Activated CD4-positive, alpha-beta memory T cell treated with anti-CD3 and anti-CD28 coated beads, Interleukin-2, amount 10 ng/mL, durations not matched to agents 7 days and 5 days (primary cell): ENCODE results near the gene CDH24. TPM values are rescaled to one million over a fixed set of nuclear protein-coding genes. Genes with fewer than 3 reads are reported as not detected.
A peak's percentile ranks its signal among the peaks of the same experiment; 100 is the strongest.

Source experiments
- CTCF ChIA-PET: fragments of 350-600 bp; sonication (Branson Sonifier 250); formaldehyde crosslinking; loops from one replicate; lab custom pipeline; 2021; ENCODE audit warnings: antibody characterized with exemption, inconsistent platforms; lab: Charles Lee
- POLR2A ChIA-PET: fragments of 350-600 bp; sonication (Branson Sonifier 250); formaldehyde crosslinking; loops from one replicate; lab custom pipeline; 2021; ENCODE audit warnings: antibody characterized with exemption; lab: Charles Lee
- DNase-seq: peaks from one replicate; pipeline ENCODE4 v3.0.0-alpha.2; 2020
- H3K27ac Mint-ChIP-seq: one replicate; pipeline ENCODE4 v1.8.0; 2021; ENCODE audit warnings: mild to moderate bottlenecking, mixed read lengths
- H3K27me3 Mint-ChIP-seq: one replicate; pipeline ENCODE4 v1.8.0; 2021; ENCODE audit warnings: mixed read lengths
- H3K36me3 Mint-ChIP-seq: one replicate; pipeline ENCODE4 v1.8.0; 2021; ENCODE audit warnings: low read depth, mixed read lengths
- H3K4me1 Mint-ChIP-seq: one replicate; pipeline ENCODE4 v1.8.0; 2021; ENCODE audit warnings: mixed read lengths
- H3K4me3 Mint-ChIP-seq: one replicate; pipeline ENCODE4 v1.8.0; 2021; ENCODE audit warnings: mild to moderate bottlenecking, mixed read lengths
- H3K9me3 Mint-ChIP-seq: one replicate; pipeline ENCODE4 v1.8.0; 2021; ENCODE audit warnings: mixed read lengths
- total RNA-seq, 2 experiments: library from RNA; stranded (reverse); gene quantifications; one replicate each; pipeline ENCODE4 v1.2.3, GENCODE V29; 2021

Gene CDH24
- total RNA-seq, 2 experiments from 2014 or later = 1.6 to 2.0 TPM

DNA sequence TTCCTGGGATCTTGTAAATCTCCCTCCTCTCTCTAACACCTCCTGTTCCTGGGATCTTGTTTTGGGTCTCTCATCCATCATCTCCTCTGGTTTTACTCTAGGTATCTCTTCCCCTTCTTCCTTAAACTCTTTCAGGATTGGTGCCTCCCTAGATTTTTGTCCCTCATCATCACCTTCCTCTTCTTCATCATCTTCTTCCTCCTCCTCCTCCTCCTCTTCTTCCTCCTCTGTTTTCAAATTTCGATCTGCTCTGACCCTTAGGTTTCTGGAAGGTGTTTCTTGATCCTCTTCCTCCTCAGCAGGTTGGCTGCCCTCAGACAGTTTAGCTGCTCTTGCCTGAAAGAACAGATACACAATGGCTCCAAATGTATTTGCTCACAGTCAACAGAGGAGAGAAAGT, 23.2 kb upstream of the CDH24 start:
- H3K36me3 Mint-ChIP-seq = peaks cover 68% of the 10 kb centered on the region

DNA sequence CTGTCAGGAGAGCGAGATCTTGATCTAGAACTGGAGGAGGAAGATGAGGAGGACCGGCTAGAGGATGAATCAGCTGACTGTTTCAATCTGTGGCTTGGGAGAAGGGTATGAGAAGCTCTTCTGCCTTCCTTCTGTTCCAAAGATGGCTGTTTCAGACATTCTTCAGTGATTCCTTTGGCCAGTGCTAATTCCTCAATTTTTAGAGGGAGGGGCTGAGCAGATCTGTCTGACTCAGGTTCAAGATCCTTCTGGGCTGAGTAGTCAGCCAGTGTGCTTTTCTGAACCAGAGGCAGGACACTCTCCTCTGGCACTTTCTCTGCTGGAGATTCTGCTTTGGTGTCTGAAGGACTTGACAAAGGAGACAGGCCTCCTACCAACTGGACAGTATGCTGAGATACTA, 22.4 kb upstream of the CDH24 start:
- POLR2A ChIA-PET = interaction anchor here (2.1 kb wide), 1 partner anchor 15 kb away, joined by 9 read pairs; the partner anchor contains the start of genes ACIN1 and C14orf119
- H3K4me1 Mint-ChIP-seq = peaks cover 1% of the 10 kb centered on the region
- H3K27ac Mint-ChIP-seq = no peak overlapping the region
- peaks cover 68% of the 10 kb centered on the region for H3K36me3 Mint-ChIP-seq
- no peaks in the 10 kb centered on the region for H3K27me3 Mint-ChIP-seq
- no peak overlapping the region for H3K4me3 Mint-ChIP-seq
- CTCF ChIA-PET = interaction anchor here (3.4 kb wide), 1 partner anchor 11 kb away, joined by 40 read pairs; no protein-coding TSS in a partner anchor
- no peaks in the 10 kb centered on the region for H3K9me3 Mint-ChIP-seq
- DNase-seq = no peak

More for the DNA sequence above, 23.2 kb upstream of the CDH24 start:
- Mint-ChIP-seq H3K4me1 (peaks cover 3% of the 10 kb centered on the region), H3K9me3 (no peaks in the 10 kb centered on the region), H3K27ac (no peak overlapping the region), H3K4me3 (no peak overlapping the region), H3K27me3 (no peaks in the 10 kb centered on the region)
- CTCF ChIA-PET = interaction anchor here (1.0 to 2.5 kb wide), 3 partner anchors 12 to 94 kb away, joined by 5 to 16 read pairs (median 5); partner anchors contain the start of genes ACIN1 and C14orf119
- POLR2A ChIA-PET = interaction anchor here (2.1 kb wide), 2 partner anchors 9 to 15 kb away, joined by 8 to 9 read pairs; partner anchors contain the start of genes ACIN1 and C14orf119
- DNase-seq = no peak

DNA sequence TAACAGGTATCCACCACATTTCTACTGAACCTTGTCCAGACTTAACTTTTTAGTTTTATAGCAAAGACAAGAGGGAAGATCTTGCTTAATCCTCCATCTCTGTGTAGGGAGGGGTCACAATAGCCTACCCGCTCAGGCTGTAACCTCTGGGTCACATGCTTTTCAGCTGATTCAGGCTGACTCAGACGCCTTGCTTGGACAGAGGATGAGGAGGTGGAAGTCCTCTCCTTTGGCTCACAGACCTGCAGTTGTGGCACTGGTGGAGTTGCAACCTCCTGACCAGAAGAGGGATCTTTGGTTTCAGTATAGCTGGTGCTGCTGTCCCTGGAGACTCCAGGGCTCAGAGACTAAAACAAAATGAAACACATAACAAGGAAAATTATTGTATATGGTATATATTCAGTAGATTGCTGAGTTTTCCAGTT, 21.4 kb upstream of the CDH24 start:
- ChIA-PET CTCF (interaction anchor here (1.7 to 3.4 kb wide), 4 partner anchors 10 to 42 kb away, joined by 4 to 40 read pairs (median 24); partner anchors contain the start of genes ACIN1 and C14orf119), POLR2A (interaction anchor here (2.5 kb wide), 1 partner anchor 10 kb away, joined by 6 read pairs; no protein-coding TSS in a partner anchor)
- Mint-ChIP-seq H3K9me3 (no peaks in the 10 kb centered on the region), H3K36me3 (peaks cover 71% of the 10 kb centered on the region), H3K4me1 (no peaks in the 10 kb centered on the region), H3K27me3 (no peaks in the 10 kb centered on the region), H3K27ac (no peak overlapping the region), H3K4me3 (no peak overlapping the region)
- no peak for DNase-seq

DNA sequence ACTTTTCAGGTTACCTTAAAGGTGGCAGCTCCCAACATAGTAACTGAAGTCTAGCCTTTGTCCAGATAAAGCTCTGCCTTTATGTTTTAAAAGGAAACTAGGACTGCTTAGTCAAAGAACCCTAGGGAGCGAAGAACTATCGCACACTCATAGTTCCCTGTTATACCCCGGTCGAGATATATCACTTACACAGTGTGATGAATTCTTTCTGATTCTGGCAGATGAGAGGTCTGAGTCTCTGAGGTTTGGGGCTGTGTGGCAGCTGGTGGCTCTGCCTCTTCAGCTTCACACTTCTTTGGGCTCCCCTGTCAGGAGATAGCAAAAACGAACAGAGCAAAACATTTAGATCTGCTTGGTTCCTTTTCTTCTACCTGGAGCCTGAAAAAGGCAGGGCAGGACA, 20.6 kb upstream of the CDH24 start:
- Mint-ChIP-seq H3K9me3 (no peaks in the 10 kb centered on the region), H3K27ac (no peak overlapping the region), H3K4me1 (no peaks in the 10 kb centered on the region), H3K27me3 (no peaks in the 10 kb centered on the region), H3K4me3 (no peak overlapping the region), H3K36me3 (peaks cover 72% of the 10 kb centered on the region)
- POLR2A ChIA-PET = interaction anchor here (1.1 to 2.5 kb wide), 3 partner anchors 8 to 14 kb away, joined by 4 to 7 read pairs (median 6); no protein-coding TSS in a partner anchor
- CTCF ChIA-PET = interaction anchor here (0.7 to 3.4 kb wide), 15 partner anchors 8 to 143 kb away, joined by 3 to 40 read pairs (median 7); partner anchors contain the start of genes ACIN1, AJUBA, C14orf119 and CDH24
- no peak for DNase-seq

DNA sequence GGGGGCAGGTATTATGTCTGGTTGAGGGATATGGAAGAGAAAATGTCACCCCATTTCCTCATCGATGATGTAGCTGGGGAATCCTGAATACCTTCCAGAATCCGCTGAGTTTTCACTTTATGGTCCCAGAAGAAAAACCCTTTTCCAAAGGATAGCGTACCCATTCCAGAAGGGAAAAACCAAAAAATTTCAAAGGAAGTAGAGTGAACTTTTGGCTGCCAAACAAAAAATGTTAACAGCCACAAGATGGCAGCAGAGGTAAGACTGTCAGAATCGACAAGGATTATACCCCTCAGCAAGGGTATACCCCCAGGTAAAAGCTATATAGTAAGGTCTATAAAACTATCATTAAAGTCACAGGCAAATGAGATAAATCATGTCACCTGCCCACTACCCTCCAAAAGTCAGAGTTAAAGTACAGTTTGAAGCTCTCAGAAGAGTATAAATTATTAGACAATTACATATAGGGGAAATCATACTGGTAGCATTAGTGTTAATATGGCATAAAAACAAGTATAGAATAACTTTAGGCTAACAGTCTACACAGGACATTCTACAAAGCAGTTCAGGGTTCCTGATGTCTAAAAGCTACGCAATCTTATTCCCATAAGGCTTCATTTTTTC, 19.6 kb upstream of the CDH24 start:
- ChIA-PET POLR2A (interaction anchor here (1.1 to 2.5 kb wide), 7 partner anchors 8 to 70 kb away, joined by 3 to 7 read pairs (median 4); partner anchors contain the start of genes ACIN1 and C14orf119), CTCF (interaction anchor here (0.6 to 3.4 kb wide), 23 partner anchors 8 to 224 kb away, joined by 3 to 40 read pairs (median 4); partner anchors contain the start of genes ACIN1, AJUBA, C14orf119 and CDH24)
- Mint-ChIP-seq H3K9me3 (no peaks in the 10 kb centered on the region), H3K27ac (no peak overlapping the region), H3K36me3 (peaks cover 79% of the 10 kb centered on the region), H3K4me1 (peaks cover 8% of the 10 kb centered on the region), H3K4me3 (no peak overlapping the region), H3K27me3 (no peaks in the 10 kb centered on the region)
- DNase-seq = no peak

DNA sequence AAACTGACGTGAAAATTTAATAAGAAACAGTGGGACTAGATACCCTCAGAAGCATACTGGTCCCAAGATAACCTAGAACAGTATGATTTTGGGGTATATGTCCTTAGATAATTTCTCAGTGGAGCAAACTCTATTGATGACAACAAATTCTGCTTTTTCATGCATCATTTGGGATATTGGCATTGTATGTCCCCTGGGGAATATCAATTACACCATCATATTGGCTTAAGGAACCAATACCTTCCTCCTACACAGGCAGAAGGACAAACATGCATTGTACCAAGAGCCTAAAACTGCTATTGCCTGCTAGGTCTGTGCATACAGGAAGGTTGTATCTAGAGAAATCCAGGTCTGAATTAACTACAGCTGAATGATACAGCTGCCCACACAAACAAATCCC, 17.6 kb upstream of the CDH24 start:
- no peak overlapping the region for H3K27ac Mint-ChIP-seq
- no peak for DNase-seq
- H3K4me1 Mint-ChIP-seq = peaks cover 26% of the 10 kb centered on the region
- H3K27me3 Mint-ChIP-seq = no peaks in the 10 kb centered on the region
- ChIA-PET POLR2A (no interaction called here), CTCF (interaction anchor here (0.6 to 1.2 kb wide), 6 partner anchors 16 to 131 kb away, joined by 3 to 4 read pairs (median 3); partner anchors contain the start of gene C14orf119)
- H3K9me3 Mint-ChIP-seq = no peaks in the 10 kb centered on the region
- peaks cover 66% of the 10 kb centered on the region for H3K36me3 Mint-ChIP-seq
- H3K4me3 Mint-ChIP-seq = no peak overlapping the region

DNA sequence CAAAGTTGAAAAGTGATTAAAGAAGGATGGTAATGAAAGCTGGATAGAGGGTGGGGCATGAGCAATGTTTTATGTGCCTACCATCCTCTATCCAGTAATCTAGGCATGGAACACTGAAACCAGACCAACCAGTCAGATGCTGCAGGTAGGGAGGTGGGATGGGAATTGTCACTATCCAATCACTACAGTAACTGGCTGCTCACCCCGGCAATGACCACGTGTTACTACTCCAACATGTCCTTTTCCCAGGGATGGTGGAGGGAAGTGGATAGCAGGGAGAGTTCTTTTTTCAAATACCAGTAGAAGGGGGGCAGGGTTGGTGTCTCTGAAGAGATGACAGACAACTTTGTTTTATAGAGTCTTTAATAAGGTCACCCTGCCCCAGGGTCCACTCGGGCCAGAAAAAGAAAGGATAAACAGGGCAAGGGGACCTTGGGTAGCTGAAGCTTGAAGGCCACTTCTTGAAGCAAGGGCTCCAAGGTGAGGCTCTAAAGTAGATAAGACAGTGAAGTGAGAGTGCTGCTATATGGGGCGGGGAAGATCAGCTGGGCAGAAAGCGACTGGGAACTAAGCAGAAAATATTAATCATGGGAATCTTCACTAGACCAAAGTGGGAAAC, 14.7 kb upstream of the CDH24 start:
- Mint-ChIP-seq H3K36me3 (peaks cover 60% of the 10 kb centered on the region), H3K27me3 (no peaks in the 10 kb centered on the region), H3K9me3 (no peaks in the 10 kb centered on the region), H3K4me1 (peaks cover 34% of the 10 kb centered on the region), H3K4me3 (peak overlapping the region; percentile 97), H3K27ac (peak overlapping the region; percentile 79)
- ChIA-PET POLR2A (interaction anchor here (1.0 to 3.7 kb wide), 8 partner anchors 10 to 229 kb away, joined by 3 to 37 read pairs (median 9); partner anchors contain the start of genes ACIN1, C14orf119 and CDH24), CTCF (interaction anchor here (1.0 to 4.2 kb wide), 15 partner anchors 9 to 231 kb away, joined by 3 to 31 read pairs (median 6); partner anchors contain the start of genes ACIN1, AJUBA, C14orf119 and CDH24)
- no peak for DNase-seq

DNA sequence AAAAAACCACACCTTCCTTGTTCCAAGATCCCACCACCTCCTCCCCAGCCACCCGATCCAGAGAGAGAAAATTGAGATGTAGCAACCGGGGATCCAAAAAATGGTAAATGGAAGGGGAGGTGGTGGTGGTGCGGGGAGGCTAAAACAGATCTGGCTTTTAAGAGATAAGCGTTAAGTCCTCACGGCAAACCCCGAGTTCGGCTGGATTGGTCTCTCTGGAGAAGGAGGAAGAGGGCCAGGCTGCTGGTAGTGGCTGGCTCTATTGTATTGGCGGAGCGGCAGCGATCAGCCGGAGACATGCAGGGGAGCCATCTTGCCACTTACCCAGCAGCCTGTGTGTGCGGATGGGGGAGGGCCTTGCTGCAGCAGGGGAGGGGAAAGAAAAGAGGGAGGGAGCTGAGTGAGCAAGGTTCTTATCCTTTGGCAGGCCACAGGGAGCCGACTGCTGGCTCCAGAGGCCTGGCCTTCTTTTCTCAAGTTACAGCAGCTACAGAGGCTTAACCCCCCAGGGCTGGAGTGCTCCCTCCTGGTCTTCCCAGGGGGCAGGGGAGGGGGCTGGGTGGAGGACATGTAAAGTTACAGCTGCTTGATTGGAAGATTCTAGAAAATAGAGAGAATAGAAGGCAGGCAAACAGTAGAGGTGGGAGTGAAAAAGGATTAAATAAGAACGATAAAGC, 14.1 kb upstream of the CDH24 start:
- CTCF ChIA-PET = interaction anchor here (0.8 to 4.2 kb wide), 19 partner anchors 9 to 231 kb away, joined by 3 to 31 read pairs (median 4); partner anchors contain the start of genes ACIN1, AJUBA, C14orf119 and CDH24
- Mint-ChIP-seq H3K4me1 (peaks cover 34% of the 10 kb centered on the region), H3K36me3 (peaks cover 59% of the 10 kb centered on the region), H3K27ac (peak overlapping the region; percentile 79), H3K27me3 (no peaks in the 10 kb centered on the region), H3K9me3 (no peaks in the 10 kb centered on the region), H3K4me3 (peak overlapping the region; percentile 97)
- peak; percentile 85 for DNase-seq
- POLR2A ChIA-PET = interaction anchor here (1.0 to 3.7 kb wide), 12 partner anchors 9 to 230 kb away, joined by 3 to 37 read pairs (median 6); partner anchors contain the start of genes ACIN1, C14orf119, CDH24 and RBM23

DNA sequence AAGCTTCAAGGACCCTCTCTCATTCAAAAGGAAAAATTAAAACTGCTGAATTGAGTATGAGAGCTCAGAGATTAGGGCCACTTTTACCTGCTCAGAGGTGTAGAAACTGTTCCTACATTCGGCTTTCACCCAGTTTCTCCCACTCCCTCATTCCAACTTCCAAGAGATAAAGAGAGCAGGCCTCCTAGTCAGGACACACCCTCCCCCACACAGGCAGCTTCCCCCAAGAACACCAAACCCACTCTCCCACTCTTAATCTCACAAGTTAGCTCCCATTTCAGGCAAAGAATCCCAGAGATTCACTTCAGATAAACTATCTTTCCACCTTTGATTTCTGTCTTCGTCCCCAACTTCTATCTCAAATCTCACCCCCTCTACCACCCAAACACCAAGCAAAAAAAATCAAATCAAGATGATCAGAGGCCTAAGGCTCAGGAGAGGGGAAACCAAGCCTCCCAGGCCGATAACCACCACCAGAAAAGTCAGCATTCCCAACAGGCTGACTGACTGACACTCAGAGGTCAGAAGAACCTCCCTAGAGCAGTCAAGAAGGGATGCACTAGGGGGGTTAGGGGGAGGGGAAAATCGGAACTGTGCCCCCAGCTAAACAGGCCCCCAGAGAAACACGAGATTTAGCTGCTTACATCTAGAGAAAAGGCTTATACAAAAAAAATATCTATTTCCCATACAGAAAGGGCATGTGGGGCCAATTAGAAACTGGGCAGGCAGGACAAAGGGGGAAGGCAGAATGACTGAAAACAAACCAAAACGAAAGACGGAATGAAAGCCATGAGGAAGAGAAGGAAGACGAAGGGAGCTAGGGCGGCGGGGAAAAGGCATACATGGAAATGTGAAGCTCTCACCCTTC, 13.2 kb upstream of the CDH24 start:
- H3K27ac Mint-ChIP-seq = peak overlapping the region; percentile 79
- peak overlapping the region; percentile 97 for H3K4me3 Mint-ChIP-seq
- H3K9me3 Mint-ChIP-seq = no peaks in the 10 kb centered on the region
- POLR2A ChIA-PET = interaction anchor here (0.7 to 3.7 kb wide), 13 partner anchors 8 to 231 kb away, joined by 3 to 37 read pairs (median 4); partner anchors contain the start of genes ACIN1, C14orf119, CDH24 and RBM23
- no peak for DNase-seq
- H3K36me3 Mint-ChIP-seq = peaks cover 60% of the 10 kb centered on the region
- H3K27me3 Mint-ChIP-seq = no peaks in the 10 kb centered on the region
- H3K4me1 Mint-ChIP-seq = peaks cover 37% of the 10 kb centered on the region
- CTCF ChIA-PET = interaction anchor here (0.8 to 4.2 kb wide), 13 partner anchors 12 to 232 kb away, joined by 3 to 31 read pairs (median 5); partner anchors contain the start of genes ACIN1, AJUBA, C14orf119 and CDH24

DNA sequence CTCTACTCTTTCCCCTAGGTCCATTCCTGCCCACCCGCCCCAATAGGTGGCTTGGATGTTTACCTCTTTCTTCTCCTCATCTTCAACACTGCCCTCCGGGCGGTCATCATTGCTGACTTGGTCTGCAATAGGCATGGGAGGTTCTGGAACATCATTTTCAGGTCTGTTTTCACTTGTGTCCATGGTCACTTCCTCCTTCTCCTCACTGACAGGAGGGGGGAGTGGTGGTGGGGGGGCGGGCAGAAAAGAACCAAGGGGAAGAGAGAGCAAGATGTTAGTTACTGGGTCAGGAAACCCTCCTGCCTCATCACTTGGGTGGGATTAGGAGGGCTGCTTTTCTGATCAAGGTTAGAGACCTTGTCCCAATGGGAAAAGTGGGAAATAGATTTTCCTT, 12.1 kb upstream of the CDH24 start:
- Mint-ChIP-seq H3K4me3 (no peak overlapping the region), H3K27me3 (no peaks in the 10 kb centered on the region), H3K36me3 (peaks cover 60% of the 10 kb centered on the region), H3K9me3 (no peaks in the 10 kb centered on the region), H3K27ac (no peak overlapping the region), H3K4me1 (peaks cover 37% of the 10 kb centered on the region)
- DNase-seq = no peak
- POLR2A ChIA-PET = interaction anchor here (0.7 to 3.7 kb wide), 9 partner anchors 8 to 252 kb away, joined by 3 to 37 read pairs (median 4); partner anchors contain the start of genes ACIN1, C14orf119, CDH24 and HAUS4
- CTCF ChIA-PET = interaction anchor here (0.6 to 4.2 kb wide), 56 partner anchors 9 to 471 kb away, joined by 3 to 42 read pairs (median 6); partner anchors contain the start of genes ABHD4, ACIN1, AJUBA and C14orf119
